EH (cell line): ENCODE measurements around the gene SMOC1.

Experiments
- DNase-seq: peaks from one replicate; pipeline ENCODE4 v3.0.0-alpha.2; 2015; ENCODE audit warnings: low read depth

SMOC1 gene

DNA sequence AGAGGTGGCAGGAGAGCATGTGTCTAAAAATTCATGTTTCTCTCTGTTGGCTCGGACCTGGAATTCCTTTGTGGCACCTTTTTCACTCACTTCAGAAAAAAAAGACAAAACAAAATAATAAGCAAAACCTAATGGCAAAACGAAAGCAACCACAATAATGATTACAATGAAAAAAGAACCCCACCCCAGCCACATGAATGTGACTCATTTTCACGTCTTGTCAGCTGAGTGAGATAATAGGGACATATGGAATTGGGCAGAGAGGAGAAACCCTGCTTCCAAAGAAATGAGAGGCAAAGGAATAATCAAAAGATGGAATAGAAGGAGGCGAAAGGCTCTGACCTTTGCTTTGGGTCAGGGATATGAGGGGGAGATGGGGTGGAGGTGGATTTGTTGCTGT lies 166.1 kb downstream of the SMOC1 start:
- DNase-seq: peak; percentile 3

DNA sequence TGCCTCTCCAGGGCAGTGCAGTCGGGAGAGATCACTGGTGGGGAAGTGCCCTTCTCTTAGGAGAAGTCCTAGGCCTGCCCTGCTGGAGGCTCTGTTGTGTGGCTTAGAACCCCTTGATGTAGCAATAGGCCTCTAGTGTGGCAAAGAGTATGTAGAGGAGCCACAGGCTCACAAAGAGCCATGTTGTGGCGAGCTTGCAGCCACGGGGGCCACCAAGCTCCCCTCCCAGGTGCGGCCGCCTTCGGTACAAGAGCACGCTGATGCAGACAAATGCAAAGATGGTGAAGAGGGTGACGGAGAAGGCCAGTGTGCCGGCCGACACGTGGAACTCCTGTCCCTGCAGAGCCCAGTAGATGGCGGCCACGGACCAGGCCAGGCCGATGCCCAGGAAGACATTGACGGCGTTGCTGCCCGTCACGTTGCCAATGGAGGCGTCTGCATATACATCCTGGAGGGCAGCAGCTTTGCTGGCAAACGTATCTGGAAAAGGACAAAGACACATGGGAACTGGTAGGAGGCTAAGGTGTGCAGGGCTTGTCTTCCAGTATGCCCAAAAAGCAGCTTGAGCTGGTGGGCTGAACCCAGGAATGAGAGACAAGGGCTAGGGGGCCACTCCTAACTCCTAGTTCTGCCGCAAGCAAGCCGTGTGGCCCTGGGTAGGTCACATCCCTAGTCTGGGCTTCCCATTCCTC lies 166.8 kb downstream of the SMOC1 start:
- peak; percentile 61 for DNase-seq

DNA sequence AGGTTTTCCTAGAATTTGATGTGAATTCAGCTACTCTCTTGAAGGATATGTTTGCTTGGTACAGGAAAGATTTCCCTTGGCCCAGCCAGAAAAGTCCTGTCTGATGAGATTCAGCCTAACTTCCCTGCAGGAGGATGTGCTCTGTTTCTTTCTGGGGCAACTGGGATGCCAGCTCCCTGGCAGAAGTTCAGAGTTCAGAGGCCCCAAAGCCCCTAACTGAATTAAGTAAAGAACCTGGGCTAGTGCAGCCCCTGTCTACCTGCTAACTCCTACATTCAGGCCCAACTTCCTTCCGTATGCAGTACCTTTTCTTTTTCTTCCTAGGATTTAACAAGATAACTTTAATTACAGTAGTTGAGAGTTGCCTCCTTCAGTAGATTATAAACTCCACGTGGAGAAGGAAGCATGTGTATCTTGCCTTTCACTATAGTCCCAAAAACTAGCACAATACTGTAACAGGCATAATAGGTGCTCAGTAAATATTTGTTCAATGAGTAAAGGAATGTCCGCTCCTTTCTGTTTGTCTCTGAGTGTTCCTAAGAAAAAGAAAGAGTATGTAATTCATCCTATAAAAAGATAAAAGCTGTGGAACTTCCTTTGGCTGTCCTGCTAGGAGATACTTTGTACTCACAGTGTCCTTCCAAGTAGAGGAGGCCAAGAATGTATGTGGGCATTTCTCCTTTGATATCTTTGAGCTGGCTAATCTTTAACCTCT lies 168.5 kb downstream of the SMOC1 start:
- DNase-seq: no peak

DNA sequence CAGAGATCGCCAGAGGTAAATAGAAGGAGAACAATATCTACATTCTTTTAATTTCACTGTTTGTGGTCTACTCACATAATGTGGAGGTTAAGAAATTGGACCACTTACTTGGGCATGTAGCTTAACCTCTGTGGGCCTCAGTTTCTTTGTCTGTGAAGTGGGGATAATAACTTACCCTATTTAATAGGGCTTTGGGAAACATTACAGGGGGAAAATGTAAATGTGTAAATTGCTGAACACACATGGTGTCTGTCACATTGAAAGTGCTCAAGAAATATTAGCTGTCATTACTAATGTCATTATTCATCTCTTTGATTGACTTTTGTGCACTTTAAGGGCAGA lies 169.1 kb downstream of the SMOC1 start:
- no peak for DNase-seq

DNA sequence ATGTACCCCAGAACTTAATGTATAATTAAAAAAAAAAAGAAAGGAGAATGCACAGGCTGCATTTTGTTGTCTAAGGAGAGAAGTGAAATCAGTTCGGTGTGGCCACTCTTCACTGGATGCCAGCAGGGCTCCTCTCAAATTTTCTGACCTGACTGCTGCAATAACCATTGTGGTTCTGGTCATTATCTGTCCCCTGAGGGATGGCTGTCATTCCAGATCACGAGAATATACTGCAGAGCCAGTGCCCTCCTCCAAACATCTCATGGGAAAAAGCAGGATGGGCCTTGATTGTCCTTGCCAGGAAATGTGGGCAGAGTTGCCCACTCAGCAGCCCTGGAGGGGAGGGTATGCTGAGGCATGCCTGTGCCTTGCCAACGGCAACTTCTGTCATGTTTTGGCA lies 170.4 kb downstream of the SMOC1 start:
- no peak for DNase-seq

DNA sequence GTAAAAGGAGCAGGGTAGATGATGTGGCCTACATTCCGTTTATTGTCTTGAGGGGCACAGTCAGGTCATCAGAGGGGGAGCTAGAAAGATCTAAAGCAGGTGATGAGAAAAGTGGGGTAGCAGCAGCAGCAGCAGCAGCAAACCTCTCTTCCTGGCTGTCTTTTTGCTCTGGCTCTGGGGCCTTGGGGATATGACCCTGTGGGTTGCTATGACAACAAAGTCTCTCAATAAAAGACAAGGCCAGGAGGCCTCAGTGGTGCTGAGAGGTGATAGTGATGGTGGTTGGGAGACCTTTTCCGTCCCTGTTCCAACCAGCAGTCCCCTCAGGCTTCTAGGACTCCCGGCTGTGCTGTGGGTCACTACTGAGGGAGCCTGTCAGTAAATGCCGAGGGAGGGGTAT lies 170.9 kb downstream of the SMOC1 start:
- DNase-seq: no peak

DNA sequence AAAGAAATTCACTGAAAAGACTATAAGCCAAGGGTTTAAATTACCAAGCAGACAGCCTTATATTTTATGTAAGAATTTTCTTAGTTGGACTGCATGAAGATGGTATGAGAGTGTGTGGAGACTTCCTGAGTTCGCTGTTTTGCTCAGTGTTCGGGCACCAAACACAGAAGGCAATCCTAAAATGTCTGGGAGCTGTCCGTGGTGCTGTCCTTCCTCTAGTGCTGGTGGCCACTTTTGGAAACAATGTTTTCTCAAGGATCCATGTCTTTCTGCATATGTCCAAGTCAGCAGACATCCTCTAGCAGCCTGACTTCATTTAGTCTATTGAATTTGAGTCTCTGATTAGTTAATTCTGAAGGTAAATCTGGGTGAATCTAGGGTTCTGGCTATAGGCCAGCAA lies 173.8 kb downstream of the SMOC1 start:
- DNase-seq: peak; percentile 30

DNA sequence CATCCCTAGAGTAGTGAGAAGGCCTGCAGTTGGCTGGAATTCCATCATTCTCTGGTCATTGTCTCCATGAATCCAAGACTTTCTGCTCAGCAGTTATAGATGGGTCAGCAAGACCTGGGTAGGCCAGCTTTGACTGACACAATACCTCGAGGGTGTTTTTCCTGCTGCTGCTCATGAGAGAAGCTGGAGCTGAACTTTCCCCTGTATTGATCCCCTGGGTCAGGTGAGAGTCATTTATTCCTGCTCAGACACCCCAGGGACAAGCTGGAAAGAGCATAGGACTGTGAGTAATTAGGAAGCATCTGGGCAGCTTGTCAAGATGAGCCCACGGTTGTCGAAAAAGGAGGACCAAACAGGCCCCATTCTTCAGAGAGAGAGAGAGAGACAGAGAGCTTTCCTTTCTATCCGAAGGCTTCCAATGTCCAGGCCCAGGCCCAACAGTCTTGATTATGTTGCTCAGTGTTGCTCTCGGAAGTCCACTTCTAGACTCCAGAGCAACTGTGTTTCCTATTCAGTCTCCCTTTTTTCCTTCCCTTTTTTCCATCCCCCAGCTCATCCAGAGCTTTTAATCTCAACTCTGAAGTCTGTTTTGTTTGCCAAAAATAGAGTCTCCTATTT lies 178.4 kb downstream of the SMOC1 start:
- no peak for DNase-seq

DNA sequence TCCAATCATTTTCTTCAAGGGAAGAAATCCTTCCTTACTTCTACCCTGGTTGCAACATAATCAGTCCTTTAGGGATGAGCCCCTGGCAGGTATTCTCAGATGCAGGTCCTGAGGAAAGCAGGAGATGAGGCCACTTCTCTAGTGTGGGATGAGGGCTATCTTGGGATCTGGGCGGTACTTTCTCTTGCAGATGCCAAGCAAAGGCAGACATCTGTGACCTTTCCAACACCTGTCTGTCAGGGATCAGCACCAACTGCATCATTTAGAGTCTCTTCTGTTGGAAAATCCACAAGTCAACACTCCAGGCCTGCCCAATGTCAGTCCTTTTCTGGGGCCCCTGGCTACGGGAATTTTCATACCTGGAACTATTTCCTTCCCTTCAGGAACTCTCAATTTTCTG lies 180.3 kb downstream of the SMOC1 start:
- no peak for DNase-seq

DNA sequence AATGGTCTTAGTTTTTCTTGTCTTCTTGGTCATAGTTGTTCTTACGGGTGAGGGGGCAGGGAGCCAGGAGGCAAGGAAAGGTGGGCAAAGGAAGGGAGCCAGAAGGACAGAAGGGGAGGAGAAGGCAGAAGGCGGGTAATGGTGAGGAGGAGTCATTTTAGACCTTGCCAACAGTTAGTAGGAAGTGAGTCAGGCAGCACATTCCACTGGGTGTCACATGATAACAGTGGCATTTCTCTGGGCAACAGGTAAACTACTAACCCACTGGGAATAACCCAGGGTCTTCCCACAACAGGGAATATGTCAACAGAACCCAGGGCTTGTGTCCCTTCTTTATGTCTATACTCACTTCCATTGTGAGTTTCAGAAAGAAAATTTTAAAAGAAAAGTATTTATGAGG lies 181.9 kb downstream of the SMOC1 start:
- no peak for DNase-seq

DNA sequence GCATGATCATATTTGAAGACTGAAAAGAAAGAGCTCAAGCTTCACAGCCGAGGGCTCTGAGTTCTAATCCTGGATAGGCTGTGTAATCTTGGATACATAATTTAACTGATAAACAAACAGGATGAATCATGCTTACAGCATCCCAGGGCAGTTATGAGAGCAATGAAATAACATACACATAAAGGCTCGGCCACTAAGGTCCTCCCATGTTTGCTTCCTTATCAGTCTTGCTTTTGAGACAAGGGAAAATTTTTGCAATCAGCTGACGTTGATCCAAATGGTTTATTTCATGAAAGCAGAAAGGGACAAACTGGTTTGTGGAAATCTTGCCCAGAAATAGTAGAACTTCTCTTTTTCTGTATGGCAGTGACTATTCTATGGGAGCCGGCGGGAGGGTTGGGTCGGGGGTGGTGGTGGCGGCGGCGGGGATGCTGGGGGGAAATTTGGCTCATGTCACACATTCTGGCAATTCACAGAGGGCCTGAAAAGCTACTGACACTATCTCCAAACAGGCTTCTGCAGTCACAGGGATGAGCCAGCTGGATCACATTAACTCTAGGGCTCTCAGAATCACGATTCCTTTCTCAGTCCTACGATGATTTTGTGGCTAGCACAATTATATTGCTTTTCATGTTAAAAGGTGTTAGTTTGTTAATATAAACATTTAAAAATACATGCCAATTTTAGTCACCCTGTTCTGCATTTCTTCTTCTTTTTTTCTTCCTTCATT lies 185.1 kb downstream of the SMOC1 start:
- DNase-seq: no peak

DNA sequence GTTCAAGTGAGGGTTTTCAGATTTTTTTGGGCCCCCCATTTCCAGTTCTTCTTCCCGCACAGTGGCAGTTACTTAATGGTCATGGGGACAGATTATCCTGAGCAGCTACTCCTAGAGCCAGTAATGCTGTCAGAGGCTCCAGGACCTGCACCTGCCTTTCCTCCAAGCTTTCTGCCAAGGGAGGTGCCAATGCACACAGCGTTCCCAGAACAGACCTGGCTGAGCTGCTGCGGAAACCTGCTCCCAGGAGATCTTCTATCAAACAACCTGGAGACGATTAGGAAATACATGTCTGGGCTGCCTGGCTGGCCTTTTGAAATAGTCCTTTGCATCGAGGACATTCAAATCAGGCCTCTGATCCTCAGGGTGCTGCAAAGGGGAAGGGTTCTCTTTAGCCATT lies 188.6 kb downstream of the SMOC1 start:
- DNase-seq: no peak

DNA sequence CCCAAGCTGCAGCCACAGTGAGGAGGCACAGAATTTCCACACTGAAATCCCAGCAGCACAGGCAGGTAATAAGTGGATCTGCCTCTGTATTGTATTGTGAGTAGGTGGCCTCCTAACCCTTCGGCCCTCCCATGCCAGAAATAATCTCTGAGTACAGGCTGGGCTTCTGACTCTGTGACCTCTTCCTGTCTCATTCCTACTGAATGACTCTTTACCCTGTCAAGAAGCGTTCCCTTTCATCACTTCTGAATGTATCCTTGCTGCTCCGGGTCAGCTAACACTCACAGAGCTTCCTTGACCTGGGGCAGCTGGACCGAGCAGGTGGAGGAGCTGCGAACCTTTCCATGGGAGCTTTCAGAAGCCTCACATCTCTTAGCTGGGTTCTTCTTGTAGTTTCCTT lies 190.0 kb downstream of the SMOC1 start:
- no peak for DNase-seq

DNA sequence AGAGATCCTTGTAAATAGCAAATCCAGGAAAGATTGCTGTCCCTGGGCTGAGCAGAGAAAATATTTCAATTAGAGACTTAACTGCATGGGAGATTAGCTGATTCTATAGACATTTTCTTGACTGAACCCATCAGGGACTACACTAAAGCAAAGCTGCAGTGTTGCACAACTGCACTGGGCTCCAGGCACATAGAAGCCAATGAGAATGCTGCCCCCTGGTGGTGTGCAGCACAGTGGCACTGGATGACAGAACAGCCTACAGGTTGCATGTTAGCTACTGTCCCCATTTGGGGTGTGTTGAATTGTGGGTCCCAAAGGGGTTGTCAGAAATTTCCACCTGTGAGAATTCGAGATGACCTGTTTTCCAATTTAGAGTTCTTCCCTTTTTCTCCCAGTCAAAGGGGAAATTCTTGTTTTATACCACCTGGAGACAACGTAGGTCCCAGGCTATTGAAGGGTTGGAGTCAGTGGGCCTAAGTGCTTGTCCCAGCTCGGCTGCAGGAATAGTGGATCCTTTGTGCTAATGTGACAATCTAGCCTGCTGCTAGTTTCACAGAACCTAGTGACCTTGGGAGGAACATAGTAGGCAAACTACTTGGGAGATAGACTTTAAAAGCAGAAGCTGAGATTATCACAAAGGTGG lies 194.8 kb downstream of the SMOC1 start:
- DNase-seq: peak; percentile 66

DNA sequence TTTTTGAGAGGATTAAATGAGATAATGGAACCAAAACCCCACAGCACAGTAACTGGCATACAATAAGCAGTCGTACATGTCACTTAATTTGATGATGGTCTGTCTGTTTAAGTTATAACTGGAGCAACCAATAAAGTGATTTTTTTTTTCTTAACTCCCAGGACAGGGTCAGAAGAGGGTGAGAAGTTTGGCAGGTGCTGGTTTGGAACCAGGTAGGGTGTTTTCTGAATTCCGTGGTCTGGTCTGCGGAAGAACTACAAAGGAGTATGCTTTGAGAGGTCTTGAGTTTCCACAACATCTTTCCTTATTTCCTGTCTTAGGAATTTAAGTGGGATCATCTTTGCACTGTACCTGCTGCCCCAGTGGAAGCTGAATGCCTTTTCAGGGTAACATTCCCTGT lies 197.8 kb downstream of the SMOC1 start:
- DNase-seq: no peak

DNA sequence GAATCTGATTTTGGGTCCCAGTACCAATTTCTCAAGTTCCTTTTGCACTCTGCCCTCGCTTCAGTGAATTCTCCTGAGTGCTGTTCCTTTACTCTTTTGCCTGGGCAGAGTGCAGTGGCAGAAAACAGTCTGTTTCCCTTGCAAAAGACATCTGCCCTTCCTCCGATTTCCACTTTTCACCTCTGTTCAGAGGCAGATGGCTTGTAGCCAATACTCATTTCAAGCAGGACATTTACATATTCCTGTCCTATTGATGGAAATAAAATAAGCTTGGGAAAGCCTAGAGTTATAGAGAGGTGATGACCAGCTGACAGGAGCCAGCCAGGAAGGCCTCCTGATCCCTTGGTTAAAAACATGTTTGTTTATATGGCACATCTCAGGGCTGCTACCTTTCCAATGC lies 198.5 kb downstream of the SMOC1 start:
- DNase-seq: no peak

DNA sequence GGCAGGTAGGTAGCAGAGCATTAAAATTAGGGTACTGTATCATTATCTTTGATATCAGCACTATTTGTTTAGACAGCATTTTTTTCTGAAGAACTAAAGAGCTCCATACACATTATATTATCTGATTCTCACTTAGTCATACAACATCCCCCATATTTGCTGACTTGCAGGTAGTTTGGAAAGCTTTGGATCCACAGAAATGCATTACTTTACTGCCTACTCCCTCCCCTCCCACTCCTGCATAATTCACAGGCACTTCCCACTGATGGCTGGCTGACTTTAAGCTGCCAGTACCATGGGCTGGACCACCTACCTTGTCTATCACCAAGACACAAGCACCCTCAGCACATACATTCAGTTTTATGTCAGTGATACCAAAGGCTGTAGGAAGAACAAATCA lies 199.1 kb downstream of the SMOC1 start:
- no peak for DNase-seq

DNA sequence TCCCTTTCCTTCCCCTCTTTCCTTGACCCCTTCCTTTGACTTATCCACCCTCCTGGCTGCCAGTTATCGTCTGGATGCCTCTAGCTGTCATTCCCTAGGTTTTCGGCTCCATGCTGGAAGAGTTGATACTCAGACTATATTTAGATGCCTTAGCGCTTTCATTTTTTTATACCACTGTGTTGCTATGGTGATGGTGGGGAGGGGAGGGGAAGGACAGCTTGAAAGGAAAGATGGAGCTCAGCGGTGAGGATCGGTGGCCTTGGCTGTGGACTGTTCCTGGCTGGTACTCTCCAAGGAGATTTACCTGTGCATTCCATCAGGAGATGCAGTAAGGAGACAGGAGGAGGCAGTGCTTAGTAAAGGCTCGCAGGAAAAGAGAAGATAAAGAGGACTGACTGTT lies 200.9 kb downstream of the SMOC1 start:
- DNase-seq: no peak
